WI38 (cell line): Measurements from ENCODE around the gene RABIF.

Experiments used
- H3K4me3 ChIP-seq: 2 replicates; pipeline ENCODE4 v1.5.1; 2011; ENCODE audit warnings: low read depth, mild to moderate bottlenecking, control low read depth, low read length
- TF ChIP-seq, protein P1 (sequence below): IDR thresholded peaks from 2 replicates; pipeline ENCODE4 v1.5.1; 2012; ENCODE audit warnings: low read depth, mild to moderate bottlenecking, control low read depth, low read length

Gene RABIF

DNA sequence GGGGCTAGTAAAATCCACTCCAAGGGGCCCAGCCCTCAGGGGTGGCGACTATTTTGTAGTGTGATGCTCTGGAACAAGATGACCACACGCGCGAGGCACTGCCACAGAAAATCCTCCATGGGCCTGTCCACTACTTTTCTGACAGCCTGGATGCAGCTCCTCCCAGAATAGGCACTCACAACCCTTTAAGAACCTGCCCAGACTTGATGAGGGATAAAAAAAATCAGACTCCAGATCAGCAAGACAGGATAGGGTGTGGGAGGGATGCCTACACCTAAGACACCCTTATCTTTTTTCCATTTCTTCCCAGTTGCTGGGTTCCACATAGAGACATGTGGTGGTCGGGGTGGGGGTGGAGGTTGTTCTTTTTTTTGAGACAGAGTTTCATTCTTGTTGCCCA lies 44.7 kb downstream of the RABIF start:
- TF ChIP-seq, protein P1, sequence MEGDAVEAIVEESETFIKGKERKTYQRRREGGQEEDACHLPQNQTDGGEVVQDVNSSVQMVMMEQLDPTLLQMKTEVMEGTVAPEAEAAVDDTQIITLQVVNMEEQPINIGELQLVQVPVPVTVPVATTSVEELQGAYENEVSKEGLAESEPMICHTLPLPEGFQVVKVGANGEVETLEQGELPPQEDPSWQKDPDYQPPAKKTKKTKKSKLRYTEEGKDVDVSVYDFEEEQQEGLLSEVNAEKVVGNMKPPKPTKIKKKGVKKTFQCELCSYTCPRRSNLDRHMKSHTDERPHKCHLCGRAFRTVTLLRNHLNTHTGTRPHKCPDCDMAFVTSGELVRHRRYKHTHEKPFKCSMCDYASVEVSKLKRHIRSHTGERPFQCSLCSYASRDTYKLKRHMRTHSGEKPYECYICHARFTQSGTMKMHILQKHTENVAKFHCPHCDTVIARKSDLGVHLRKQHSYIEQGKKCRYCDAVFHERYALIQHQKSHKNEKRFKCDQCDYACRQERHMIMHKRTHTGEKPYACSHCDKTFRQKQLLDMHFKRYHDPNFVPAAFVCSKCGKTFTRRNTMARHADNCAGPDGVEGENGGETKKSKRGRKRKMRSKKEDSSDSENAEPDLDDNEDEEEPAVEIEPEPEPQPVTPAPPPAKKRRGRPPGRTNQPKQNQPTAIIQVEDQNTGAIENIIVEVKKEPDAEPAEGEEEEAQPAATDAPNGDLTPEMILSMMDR = no peak
- no peak overlapping the region for H3K4me3 ChIP-seq

DNA sequence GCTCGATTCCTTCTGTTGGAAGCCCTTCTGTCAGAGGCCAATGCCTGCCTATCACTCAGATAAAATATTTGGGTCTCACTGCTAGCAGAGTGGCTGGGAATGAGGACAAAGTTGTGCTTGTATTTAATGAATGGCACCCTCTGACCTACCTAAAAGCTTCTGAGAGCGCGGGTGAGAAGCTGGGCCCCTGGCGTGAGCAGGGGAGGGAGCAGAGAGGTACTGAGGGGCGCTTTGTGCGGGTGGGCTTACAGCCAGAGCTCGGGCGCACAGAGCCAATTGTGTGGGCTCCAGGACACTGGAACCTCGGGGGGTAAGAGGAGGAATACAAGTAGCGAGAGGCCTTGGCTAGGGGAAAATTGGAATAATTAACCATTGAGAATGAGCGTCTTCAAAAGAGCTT lies 45.9 kb downstream of the RABIF start:
- H3K4me3 ChIP-seq = no peak overlapping the region

DNA sequence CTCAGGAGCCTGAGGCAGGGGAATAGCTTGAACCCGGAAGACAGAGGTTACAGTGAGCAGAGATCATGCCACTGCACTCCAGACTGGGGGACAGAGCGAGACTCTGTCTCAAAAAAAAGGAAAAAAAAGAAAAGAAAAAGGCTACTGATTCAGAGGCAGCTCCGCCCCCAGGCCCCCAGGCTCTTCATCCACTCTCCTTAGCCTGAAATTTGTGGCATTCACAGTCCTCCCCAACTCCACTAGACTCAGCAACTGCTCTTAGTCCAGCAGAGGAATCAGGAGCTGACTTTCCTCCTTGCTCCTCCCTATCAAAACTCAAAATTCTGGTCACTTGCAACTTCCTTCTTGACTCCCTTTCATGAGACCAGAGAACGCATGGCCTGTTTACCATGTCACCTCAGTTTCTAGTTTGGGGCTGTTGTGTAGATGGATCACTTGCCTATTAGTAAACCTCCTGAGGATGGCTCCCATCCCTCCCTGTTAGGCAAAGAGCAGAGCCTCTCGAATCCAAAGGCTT lies 51.1 kb downstream of the RABIF start:
- H3K4me3 ChIP-seq = no peak overlapping the region
- TF ChIP-seq, protein P1 = no peak

More for the DNA sequence above, 45.9 kb downstream of the RABIF start:
- TF ChIP-seq, protein P1 = no peak

DNA sequence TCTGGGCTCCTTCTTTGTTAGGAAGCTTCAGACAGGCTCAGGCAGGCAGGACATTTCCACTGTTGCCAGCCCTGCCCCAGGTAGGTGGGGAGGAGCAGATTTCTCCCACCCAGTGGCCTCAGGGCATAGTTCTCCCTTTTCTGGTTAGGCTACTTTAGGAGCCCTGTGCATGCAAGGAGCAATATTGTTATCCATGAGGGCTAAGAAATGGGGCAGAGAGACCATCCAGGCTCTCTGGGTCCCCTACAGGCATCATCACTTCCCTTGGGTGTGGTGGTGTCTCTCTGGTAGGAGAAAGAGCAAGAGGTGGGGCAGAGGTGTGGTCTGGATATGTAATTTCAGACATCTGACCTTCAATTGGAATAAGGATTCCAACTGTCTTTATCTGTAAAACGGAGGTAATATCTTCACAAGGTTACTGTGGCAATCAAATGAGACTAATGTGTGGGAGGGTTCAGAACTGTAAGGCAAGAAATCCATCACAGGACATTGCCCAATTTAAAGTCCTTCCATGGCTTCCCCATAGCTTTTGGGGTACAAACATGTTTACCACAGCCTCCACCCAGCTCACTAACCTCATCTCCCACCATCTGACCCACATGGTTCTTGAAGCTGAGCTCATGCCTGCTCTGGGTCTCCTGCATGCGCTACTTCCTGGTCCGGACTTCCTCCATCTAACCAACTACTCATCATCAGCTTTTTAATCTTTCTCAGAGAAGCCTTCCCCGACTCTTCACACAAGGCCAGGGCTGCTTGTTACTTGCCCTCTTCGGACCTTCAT lies 52.1 kb downstream of the RABIF start:
- H3K4me3 ChIP-seq = no peak overlapping the region

DNA sequence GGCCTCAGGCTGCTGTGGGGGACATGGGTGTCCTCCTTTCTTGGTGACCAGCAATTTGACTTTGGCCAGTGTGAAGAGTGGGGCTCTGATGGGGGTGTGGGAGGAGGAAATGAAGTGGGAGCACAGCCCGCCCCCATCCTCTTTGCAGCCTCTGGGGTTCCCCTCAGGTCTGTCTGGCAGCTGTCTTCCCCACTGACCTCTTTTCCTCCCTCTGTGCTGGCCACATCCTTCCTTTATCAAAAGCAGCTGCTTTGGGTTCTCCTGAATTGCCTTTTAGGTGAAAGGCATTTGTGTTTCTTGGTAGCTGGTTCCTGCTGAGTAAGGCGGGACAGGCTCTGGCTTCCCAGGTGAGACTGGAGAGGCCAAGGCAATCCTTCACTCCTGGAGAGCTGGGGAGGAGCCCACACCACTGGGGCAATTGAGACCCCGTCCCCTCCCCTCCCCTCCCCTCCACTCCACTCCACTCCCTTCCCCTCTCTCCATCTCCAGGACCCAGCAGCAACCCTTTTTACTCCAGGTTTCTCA lies 53.3 kb downstream of the RABIF start:
- TF ChIP-seq, protein P1 = no peak
- no peak overlapping the region for H3K4me3 ChIP-seq

More for the DNA sequence above, 52.1 kb downstream of the RABIF start:
- TF ChIP-seq, protein P1 = no peak

DNA sequence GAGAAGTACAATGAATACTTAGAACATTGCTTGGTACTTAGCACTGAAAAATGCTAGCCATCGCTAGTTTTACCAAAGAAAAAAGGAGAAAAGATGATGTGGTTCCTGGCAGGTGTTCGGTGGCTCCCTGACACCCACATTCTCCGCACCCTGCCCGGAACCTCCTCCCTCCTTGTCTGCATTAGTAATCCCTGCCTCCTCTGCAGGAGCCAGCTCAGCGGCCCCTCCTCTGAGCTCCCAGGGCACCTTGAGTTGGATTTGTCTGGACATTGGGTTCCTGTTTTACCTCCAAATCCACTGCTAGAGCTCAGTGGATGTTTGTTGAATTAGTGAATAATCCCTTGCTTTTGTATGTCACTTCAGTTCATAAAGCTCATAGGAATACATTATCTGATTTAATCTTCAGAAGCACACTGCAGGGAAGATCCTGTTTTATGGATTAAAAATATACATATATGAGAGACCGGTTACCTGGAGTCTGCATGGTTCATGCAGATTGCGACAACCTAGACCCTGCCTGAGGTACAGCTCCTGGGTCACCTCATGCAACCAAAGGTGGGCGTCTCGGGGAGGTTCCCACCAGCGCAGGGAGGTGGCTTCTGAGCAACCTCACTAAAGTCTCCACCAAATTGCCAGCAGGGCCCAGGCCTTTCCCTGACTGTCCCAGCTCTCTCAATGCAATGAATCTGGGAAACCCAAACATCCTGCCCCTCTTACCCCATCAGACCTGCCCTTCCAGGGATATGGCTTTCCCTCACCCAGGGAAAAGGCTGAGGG lies 54.0 kb downstream of the RABIF start:
- H3K4me3 ChIP-seq = no peak overlapping the region
- TF ChIP-seq, protein P1 = no peak
